ENCODE results near the gene RRM2. TPM values are rescaled to one million over a fixed set of nuclear protein-coding genes. Genes with fewer than 3 reads are reported as not detected.

The RRM2 gene
- polyA plus RNA-seq, 3 donors, result 1.5 TPM; not detected in 2

- H3K9ac ChIP-seq (ENCODE audit: insufficient read depth, low read length, poor library complexity, severe bottlenecking), result no peak overlapping the region
- TF ChIP-seq CTCF (IDR thresholded peaks at IDR 0.05), result no peak
- peaks cover 54 to 85% of the 10 kb centered on the region in 2 donors for H3K36me3 Mint-ChIP-seq
- no peaks in the 10 kb centered on the region for H3K27me3 ChIP-seq (ENCODE audit: control insufficient read depth in 2 of 2, insufficient read depth in 2 of 2, low read length in 2 of 2)
- no peak overlapping the region for H3K4me3 ChIP-seq (replicated peaks in 1 of 3; ENCODE audit: low read depth in 2 of 3, low read length in 3 of 3)
- intact Hi-C loops (cut with micrococcal nuclease), result no loop called here
- no peaks in the 10 kb centered on the region for H3K79me2 ChIP-seq (ENCODE audit: insufficient read depth, low read length)
- no peak for DNase-seq
- no peaks in the 10 kb centered on the region for H3K4me1 Mint-ChIP-seq
- H4K20me1 ChIP-seq (ENCODE audit: insufficient read depth, low read length), result no peaks in the 10 kb centered on the region
- H2AFZ ChIP-seq (ENCODE audit: insufficient read depth, low read depth, low read length, poor library complexity, severe bottlenecking), result no peak overlapping the region
- H3K27me3 Mint-ChIP-seq (ENCODE audit: low read depth in 3 of 3), result peaks cover 0 to 3% (median 0%) of the 10 kb centered on the region in 3 donors
- no peaks in the 10 kb centered on the region for H3K4me1 ChIP-seq (ENCODE audit: control insufficient read depth in 1 of 2, insufficient read depth in 2 of 2, low read length in 2 of 2)
- H3K4me2 ChIP-seq (replicated peaks; ENCODE audit: extremely low read depth, low read length, poor library complexity, severe bottlenecking), result no peak overlapping the region
- WGBS (ENCODE audit: insufficient coverage), result 95% methylated on average over 13 of the region's 13 CpGs
- no peak overlapping the region for H3K27ac ChIP-seq (ENCODE audit: low read depth in 1 of 2, low read length in 2 of 2)
- no peaks in the 10 kb centered on the region for H3K9me3 ChIP-seq (replicated peaks in 1 of 2; ENCODE audit: control insufficient read depth in 1 of 2, insufficient read depth in 1 of 2, low read length in 2 of 2)
- peak overlapping the region in 3 of 7 donors; percentile 30 to 73 (median 40) for H3K27ac Mint-ChIP-seq
- H3K9me3 Mint-ChIP-seq, result no peaks in the 10 kb centered on the region
- peaks cover 39 to 85% of the 10 kb centered on the region in 2 donors for H3K36me3 ChIP-seq (replicated peaks in 1 of 2; ENCODE audit: control insufficient read depth in 1 of 2, insufficient read depth in 2 of 2, low read length in 2 of 2)
- H3K4me3 Mint-ChIP-seq, result no peak overlapping the region
These were observed 37.8 kb downstream of the RRM2 start for GRCh38 chr2:10160203-10160955.

GRCh38 chr2:10161206-10161931 is 38.8 kb downstream of the RRM2 start:
- no peak for TF ChIP-seq CTCF (IDR thresholded peaks at IDR 0.05)

More at GRCh38 chr2:10161206-10161931, 38.8 kb downstream of the RRM2 start:
- no peak overlapping the region for H3K9ac ChIP-seq (ENCODE audit: insufficient read depth, low read length, poor library complexity, severe bottlenecking)
- no peak overlapping the region for H3K4me2 ChIP-seq (replicated peaks; ENCODE audit: extremely low read depth, low read length, poor library complexity, severe bottlenecking)
- no peaks in the 10 kb centered on the region for H3K9me3 Mint-ChIP-seq
- no peaks in the 10 kb centered on the region for H3K79me2 ChIP-seq (ENCODE audit: insufficient read depth, low read length)
- no peaks in the 10 kb centered on the region for H4K20me1 ChIP-seq (ENCODE audit: insufficient read depth, low read length)
- intact Hi-C loops (cut with micrococcal nuclease), result no loop called here
- no peak overlapping the region for H3K4me3 Mint-ChIP-seq
- H3K4me1 Mint-ChIP-seq, result no peaks in the 10 kb centered on the region
- peaks cover 0 to 3% (median 0%) of the 10 kb centered on the region in 3 donors for H3K27me3 Mint-ChIP-seq (ENCODE audit: low read depth in 3 of 3)
- no peak for DNase-seq
- H3K36me3 ChIP-seq (replicated peaks in 1 of 2; ENCODE audit: control insufficient read depth in 1 of 2, insufficient read depth in 2 of 2, low read length in 2 of 2), result peaks cover 34 to 85% of the 10 kb centered on the region in 2 donors
- H3K4me1 ChIP-seq (ENCODE audit: control insufficient read depth in 1 of 2, insufficient read depth in 2 of 2, low read length in 2 of 2), result no peaks in the 10 kb centered on the region
- no peaks in the 10 kb centered on the region for H3K27me3 ChIP-seq (ENCODE audit: control insufficient read depth in 2 of 2, insufficient read depth in 2 of 2, low read length in 2 of 2)
- H3K4me3 ChIP-seq (replicated peaks in 1 of 3; ENCODE audit: low read depth in 2 of 3, low read length in 3 of 3), result no peak overlapping the region
- peak overlapping the region in 1 of 7 donors; percentile 30 for H3K27ac Mint-ChIP-seq
- 91% methylated on average over 9 of the region's 12 CpGs for WGBS (ENCODE audit: insufficient coverage)
- H2AFZ ChIP-seq (ENCODE audit: insufficient read depth, low read depth, low read length, poor library complexity, severe bottlenecking), result no peak overlapping the region
- H3K9me3 ChIP-seq (replicated peaks in 1 of 2; ENCODE audit: control insufficient read depth in 1 of 2, insufficient read depth in 1 of 2, low read length in 2 of 2), result no peaks in the 10 kb centered on the region
- H3K36me3 Mint-ChIP-seq, result peaks cover 60 to 85% of the 10 kb centered on the region in 2 donors
- no peak overlapping the region for H3K27ac ChIP-seq (ENCODE audit: low read depth in 1 of 2, low read length in 2 of 2)
